Right kidney (tissue), 1 donor: ENCODE data around the gene COL8A2.

Experiments used
- DNase-seq: peaks from one replicate; pipeline ENCODE4 v3.0.0-alpha.2; 2016

The COL8A2 gene

DNA sequence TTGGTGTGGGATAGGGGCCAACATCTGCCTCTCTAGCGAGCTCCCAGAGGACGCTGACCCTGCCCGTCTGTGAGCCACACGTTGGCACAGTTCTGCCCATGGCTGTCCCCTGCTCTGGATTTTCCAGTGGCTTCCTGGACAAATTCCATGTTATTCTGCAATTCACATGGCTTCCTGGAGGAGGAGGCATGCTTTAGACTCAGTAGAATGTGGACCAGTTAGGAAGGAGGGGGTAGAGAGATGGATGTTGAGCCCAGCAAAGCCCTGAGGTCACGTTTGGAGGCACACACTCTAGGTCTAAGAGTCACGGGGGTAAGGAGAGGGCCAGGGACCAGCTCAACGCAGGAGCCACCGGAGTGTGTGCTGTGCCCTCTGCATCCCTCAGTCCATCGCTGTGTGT, 12.2 kb downstream of the COL8A2 start:
- DNase-seq, result no peak

DNA sequence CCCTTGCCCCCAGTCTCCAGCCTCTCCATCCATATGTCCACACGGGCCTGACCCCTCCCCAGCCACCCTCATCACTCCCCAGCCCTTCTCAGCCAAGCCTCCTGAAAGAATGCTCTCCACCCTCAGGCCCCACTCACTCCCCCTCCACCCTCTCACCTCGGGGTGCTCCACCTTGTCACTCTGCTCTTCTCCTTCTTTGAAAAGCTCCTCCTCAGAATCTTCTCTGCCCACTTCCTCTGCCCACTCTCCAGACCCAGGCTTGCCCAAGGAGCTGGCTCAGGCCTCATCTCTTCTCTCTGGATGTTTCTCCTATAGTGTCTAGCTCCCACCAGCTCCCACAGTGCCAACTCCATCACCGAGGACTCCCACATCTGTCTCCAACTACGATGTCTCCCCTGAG, 13.9 kb downstream of the COL8A2 start:
- no peak for DNase-seq

DNA sequence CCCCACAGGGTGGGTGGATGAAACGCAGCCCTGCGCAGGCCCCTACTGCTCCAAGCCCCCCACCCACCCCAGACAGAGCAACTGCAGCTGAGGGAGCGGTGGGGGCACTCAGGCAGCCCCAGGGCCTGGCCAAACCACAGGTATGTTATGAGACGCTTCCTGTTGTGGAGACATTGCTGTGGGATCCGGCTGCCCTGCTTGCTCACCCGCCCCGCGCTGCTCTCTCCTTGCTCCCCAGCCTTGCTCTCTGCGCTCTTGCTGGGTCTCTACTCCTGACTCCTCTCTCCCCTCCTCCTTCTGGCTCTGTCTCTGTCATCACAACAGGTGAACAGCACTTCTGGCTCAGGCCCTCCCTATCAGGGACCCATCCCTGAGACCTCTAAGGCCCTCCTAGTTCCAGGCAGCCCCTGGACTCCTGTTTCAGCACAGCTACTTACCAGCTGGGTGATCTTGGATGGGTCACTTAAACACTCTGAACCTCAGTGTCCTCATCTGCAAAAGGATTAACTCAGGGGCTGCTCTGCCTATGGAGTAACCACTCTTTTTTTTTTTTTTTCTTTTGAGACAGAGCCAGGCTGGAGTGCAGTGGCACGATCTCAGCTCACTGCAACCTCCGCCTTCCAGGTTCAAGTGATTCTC, 15.9 kb downstream of the COL8A2 start:
- no peak for DNase-seq

DNA sequence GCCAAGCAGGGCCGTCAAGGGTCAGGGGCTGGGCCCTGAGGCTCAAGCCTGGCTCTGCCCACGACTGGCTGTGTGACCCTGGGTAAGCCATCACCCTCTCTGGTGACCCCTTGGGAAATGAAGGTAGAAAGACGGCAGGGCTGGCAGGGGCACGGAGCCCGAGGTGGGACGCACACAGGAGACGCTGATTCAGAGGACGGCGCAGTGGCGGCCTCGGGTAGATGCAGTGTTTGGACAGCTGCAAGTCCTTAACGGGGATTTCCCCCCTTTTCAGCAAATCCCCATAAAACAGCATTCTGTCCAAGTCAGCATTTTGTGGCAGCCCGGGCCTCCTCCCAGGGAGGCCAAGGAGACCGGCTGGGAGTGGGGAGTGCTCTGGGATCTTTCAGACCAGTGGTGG, 16.7 kb downstream of the COL8A2 start:
- DNase-seq, result no peak

DNA sequence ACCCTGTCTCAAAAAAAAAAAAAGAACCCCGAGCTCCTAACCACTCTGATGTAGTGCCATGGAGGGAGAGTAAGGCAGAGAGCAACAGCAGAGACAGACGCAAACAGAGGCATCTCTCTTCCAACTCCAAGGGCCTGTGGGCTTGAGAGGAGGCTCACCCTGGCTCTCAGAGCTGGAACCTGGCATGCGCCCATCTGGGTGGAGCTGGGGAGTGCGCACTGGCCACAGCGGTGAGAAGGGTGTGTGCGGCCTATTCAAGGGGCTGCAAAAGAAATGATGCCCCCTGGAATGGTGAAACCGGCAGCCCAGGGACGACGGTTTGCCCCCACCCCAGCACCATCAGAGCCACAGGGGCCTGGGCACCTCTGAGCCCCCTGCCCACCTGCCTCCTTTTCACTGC, 17.6 kb downstream of the COL8A2 start:
- DNase-seq, result no peak

- DNase-seq, result no peak
Measured at GRCh38 chr1:36106269-36106668, 18.8 kb downstream of the COL8A2 start.

DNA sequence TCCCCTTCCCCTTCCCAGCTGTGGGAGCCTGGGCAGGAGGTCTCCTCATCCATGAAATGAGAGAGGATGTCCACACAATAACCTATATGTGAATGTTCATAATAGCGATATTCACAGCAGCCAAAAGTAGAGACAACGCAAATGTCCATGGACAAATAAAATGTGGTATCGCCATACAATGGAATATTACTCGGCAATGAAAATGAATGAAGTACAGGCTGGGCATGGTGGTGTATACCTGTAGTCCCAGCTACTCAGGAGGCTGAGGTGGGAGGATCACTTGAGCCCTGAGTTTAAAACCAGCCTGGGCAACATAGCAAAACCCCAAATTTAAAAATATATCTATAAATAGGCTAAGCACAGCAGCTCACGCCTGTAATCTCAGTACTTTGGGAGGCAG, 23.5 kb downstream of the COL8A2 start:
- no peak for DNase-seq

GRCh38 chr1:36100376-36100775, 24.6 kb downstream of the COL8A2 start:
- no peak for DNase-seq

DNA sequence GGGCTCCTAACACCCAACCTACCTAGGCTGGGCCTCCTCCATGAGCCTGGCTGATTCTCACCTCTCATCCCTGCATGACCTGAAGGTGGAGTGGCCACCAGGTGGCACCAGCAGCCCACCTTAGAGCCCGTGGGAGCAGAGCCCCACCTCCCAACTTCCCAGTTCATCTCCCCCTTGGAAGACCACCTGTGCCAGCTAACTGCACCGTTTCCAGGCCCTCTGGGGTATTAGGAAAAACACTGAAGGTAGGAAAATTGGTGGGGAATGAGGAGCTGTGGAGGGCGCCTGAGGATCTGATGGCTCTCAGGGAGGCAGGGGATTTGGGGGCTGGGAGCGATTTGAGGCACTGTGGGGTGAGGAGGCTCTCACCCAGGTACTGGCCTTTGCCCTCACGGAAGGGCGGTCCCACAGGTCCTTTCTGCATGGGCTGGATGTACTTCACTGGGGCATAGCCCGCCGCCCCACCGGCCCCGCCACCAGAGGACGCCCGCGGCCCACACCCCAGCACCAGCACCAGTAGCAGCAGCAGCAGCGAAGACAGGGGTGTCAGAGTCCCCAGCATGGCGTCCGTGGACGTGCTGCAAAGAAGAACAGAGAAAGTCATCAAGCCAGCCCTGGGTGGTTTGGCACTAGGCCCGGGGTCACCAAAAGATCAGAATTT, 25.2 kb downstream of the COL8A2 start:
- peak; percentile 49 for DNase-seq

DNA sequence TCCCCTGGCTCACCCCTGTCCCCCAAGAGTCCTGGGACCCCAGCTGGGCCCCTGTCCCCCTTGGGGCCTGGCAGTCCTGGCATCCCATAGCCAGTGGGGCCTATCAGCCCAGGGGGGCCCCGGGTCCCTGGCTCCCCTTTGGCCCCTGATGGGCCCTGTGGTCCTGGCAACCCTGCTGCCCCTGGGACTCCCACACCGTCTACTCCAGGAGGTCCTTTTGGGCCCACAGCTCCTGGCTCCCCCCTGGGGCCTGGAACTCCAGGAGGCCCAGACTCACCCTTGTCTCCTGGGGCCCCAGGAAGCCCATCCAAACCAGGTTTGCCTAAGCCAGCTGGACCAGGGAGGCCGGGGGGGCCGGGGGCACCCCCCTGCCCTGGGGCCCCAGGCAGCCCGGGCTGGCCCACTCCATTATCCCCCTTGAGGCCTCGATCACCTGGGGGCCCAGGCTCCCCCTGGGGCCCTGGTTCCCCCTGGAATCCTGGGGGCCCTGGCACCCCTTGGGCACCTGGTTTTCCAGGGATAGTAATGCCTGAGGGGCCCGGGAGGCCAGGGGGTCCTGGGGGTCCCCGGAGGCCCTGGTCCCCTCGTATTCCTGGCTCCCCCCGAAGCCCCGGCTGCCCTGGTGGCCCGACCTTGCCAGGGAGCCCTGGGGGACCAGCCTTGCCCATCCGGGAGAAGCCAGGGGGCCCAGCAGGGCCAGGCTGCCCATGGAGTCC, 26.2 kb downstream of the COL8A2 start:
- DNase-seq, result no peak

DNA sequence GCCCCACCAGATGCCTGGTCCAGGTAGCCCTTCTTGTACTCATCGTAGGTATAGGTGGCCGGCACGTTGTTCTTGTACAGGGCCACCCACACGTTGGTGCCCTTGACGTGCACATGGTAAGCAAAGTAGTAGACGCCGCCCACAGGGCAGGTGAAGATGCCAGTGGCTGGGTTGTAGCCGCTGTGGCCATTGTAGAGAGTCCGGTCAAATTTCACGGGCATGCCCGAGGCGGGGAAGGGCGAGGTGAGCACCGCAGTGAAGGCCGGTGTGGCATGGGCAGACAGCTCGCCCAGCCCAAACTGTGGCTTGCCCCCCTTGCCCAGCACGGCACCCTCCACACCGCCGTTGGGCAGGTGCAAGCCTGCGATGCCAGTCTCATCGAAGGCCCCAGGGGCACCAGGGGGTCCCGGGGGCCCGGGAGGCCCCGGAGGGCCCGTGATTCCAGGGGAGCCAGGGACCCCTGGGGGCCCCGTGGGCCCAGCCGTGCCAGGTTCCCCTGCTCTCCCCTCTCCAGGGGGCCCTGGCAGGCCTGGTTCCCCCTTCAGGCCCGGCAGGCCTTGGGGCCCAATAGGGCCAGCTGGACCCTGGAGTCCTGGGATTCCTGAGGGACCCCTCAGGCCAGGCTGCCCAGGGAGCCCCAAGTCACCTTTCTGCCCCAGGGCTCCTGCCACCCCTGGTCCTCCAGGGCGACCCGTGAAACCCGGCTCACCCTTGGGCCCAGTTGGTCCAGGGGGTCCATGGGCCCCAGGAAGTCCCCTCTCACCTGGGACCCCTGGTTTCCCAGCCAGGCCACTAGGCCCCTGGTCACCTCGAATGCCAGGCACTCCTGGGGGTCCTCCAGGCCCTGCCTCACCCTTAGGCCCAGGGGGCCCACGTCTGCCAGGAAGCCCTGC, 27.1 kb downstream of the COL8A2 start:
- DNase-seq, result no peak

DNA sequence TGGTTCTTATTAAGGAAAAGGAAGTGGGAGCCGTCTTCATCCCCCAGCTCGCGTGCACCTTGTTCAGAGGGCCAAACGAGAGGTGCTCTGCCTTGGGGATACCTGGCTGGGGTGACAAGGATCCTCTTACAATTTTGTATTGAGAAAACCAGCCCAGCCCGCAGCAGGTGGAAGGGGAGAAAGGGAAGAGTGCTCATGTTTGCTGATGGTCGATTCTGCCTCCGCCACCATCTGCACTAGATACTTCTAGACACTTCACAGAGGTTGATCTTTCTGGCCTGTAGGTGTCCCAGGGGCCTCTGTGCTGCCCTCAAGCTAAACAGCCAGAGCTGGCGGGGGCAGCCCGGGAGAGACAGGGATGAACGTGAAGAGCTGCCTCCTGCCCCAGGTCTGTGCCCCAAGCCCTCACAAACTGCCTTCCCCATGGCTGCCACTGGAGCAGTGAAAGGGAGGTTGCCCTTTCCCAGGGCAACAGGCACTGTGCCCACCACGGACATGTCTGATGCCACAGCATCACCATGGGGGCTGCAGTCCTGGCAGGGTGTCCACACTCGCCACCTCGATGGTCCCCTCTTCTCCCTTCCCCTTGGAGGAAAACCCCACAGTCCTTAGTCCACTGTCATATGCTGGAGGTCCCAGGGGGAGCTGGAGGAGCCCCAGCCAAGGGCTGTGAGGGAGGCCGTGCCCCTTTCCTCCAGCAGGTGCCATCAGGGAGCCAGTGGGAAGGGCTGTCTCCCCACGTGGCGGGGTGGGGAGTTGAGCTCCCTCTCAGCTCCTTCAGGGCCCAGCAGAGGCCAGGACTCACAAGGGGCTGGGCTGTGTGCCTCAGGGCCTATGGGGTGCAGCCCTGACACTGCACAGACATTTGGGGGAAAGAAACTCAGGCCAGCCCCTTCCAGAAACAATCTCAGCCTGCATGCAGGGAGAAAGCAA, 28.3 kb downstream of the COL8A2 start:
- no peak for DNase-seq

GRCh38 chr1:36095760-36096405, 29.1 kb downstream of the COL8A2 start:
- DNase-seq, result no peak

- DNase-seq, result no peak
Measured at GRCh38 chr1:36094621-36095061, 30.4 kb downstream of the COL8A2 start.

DNA sequence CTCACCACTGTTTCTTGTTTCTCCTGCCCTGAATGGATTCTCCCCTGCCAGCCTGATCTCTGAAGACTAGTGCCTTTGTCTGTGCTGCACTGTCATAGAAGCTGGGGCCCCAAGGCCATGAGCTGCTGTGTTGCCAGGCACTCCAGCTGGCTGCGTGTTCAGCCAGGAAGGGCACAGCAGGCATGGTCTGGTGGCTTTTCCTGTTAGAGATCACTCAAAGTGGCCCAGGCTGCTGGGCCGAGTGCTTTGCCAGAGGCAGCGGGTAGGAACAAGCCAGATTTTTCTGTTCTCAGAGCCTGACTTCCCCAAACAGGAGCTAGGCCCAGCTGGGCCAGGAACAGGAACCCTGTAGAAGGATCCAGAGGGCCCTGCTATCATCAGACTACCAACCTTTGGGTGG, 31.1 kb downstream of the COL8A2 start:
- no peak for DNase-seq

- DNase-seq, result no peak
Measured at GRCh38 chr1:36093226-36093625, 31.8 kb downstream of the COL8A2 start.

DNA sequence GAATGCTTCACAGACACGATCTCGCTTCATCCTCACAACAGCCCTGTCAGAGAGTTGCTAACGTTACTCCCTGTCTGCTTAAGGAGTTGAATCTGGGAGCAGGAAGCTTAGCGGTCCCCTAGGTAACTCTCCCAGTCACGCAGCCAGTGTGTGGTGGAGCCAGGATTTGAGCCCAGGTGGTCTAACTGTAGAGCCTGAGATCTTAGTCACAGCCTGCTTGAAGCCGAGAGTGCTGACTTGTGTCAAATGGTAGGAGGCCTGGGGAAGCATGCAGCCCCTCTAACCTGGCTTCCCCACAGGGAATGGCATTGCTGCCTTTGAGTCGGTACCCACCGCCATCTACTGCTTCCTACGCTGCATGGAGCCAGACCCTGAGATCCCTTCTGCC, 32.2 kb downstream of the COL8A2 start:
- no peak for DNase-seq

DNA sequence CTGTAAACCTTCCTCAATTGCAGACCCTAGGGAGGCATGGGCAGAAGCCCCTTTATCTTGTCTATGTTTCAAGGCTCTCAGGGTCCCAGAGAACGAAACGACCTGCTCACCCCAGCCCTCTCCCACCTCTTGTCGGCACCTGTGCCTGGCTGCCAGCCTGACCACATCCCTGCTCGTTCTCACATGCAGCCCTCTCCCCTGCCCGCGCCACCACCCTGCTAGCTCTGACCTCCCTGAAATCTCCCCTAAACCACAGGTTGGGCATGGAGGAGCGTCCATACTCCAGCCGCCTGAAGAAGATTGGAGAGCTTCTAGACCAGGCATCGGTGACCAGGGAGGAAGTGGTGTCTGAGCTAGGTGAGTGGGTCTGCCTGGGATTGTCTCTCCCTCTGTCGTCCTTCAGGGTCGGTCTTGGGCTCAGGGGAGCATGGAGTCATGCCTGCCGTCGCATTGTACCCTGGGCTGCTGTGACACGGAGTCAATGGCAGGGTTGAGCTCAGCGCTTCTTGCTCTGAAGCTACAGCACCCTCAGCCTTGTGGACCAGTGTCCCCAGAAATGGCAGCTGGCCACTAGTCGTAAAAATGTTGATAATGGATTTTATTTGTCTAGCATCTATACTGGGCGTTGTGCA, 32.7 kb downstream of the COL8A2 start:
- DNase-seq, result no peak

DNA sequence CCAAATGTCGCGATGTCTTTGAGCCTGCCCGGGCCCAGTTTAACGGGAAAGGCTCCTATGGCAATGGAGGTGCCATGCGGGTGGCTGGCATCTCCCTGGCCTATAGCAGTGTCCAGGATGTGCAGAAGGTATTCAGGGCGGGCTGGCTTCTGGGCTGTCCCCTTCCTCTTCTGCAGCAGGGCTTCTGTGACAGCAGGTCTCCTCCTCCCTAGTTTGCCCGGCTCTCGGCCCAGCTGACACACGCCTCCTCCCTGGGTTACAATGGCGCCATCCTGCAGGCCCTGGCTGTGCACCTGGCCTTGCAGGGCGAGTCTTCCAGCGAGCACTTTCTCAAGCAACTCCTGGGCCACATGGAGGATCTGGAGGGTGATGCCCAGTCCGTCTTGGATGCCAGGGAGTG, 33.3 kb downstream of the COL8A2 start:
- DNase-seq, result no peak

DNA sequence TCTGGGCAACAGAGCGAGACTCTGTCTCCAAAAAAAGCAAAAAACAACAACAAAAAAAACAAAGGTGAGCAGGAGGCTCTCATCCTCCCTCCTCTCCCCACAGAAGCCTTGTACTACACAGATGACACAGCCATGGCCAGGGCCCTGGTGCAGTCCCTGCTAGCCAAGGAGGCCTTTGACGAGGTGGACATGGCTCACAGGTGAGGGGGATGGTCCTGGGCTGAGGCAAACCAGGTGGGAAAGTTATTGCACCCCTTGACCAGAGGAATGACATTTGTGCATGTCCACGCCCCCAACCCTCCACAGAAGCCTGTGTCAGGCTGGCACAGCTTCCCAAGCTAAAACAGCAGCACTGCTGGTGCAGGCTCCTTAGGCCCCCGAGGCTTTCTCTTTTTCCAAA, 33.9 kb downstream of the COL8A2 start:
- no peak for DNase-seq
